ENCODE data around the gene FGD5. TPM values are rescaled to one million over a fixed set of nuclear protein-coding genes. Genes with fewer than 3 reads are reported as not detected.
A peak's percentile ranks its signal among the peaks of the same experiment; 100 is the strongest.

The FGD5 gene
- total and polyA plus RNA-seq, 7 experiments from 2014 or later, result 0.37 TPM; not detected in 6

DNA sequence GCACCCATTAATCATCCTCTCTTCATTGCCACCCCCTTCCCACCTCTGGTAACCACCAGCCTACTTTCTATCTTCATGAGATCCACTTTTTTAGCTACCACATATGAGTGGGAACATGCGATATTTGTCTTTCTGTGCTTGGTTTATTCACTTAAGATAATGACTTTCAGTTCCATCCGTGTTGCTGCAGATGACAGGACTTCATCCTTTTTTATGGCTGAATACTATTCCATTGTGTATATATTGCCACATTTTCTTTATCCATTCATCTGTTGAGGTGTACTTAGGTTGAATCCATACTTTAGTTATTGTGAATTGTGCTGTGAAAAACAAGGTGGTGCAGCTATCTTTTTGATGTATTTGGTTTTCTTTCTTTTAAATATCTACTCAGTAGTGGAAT, 75.3 kb downstream of the FGD5 start:
- Histone ChIP-seq H3K27me3 (ENCODE audit: control insufficient read depth in 2 of 2, insufficient read depth in 2 of 2, low read length in 2 of 2) (no peaks in the 10 kb centered on the region), H3K27ac (ENCODE audit: low read depth, low read length) (no peak overlapping the region), H3K4me3 (ENCODE audit: low read length) (no peak overlapping the region), H3K4me1 (ENCODE audit: control insufficient read depth in 2 of 2, insufficient read depth in 2 of 2, low read length in 2 of 2) (no peaks in the 10 kb centered on the region), H3K36me3 (ENCODE audit: control insufficient read depth in 2 of 3, insufficient read depth in 3 of 3, low read length in 3 of 3) (no peaks in the 10 kb centered on the region), H3K9me3 (ENCODE audit: control insufficient read depth in 2 of 3, low read length in 3 of 3) (no peaks in the 10 kb centered on the region)
- no peak for ATAC-seq
- no peaks in the 10 kb centered on the region for H3K36me3 Mint-ChIP-seq
- H3K4me1 Mint-ChIP-seq, result peaks cover 0 to 10% (median 0%) of the 10 kb centered on the region in 7 donors
- CTCF ChIA-PET, result interaction anchor here (1.7 kb wide), 1 partner anchor 9 kb away, joined by 7 read pairs; no protein-coding TSS in a partner anchor
- no peak for DNase-seq
- H3K4me3 Mint-ChIP-seq, result no peak overlapping the region
- peaks cover 0 to 42% (median 0%) of the 10 kb centered on the region in 5 donors for H3K27me3 Mint-ChIP-seq
- no peak overlapping the region for H3K27ac Mint-ChIP-seq
- intact Hi-C loops (cut with micrococcal nuclease), result no loop called here
- H3K9me3 Mint-ChIP-seq, result peaks cover 0 to 2% (median 0%) of the 10 kb centered on the region in 11 donors
- POLR2A ChIA-PET, result interaction anchor here (1.1 kb wide), 1 partner anchor 10 kb away, joined by 3 read pairs; no protein-coding TSS in a partner anchor

DNA sequence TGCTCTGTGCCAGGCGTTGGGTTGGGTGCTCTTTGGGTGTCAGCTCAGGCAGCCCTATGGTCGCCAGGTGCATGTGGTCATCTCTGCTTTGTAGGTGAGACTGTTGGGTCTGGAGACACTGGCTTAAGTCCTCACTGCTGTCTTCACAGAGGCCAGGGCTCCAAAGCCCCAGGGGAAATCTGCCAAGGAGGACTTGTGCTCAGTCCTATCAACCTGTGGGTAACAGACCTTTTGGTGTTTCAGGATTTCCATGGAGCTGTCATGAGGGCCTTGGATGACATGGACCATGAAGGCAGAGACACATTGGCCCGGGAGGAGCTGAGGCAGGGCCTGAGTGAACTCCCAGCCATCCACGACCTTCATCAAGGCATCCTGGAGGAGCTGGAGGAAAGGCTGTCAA, 78.5 kb downstream of the FGD5 start:
- ATAC-seq, result no peak
- H3K4me1 ChIP-seq (ENCODE audit: control insufficient read depth in 2 of 2, insufficient read depth in 2 of 2, low read length in 2 of 2), result no peaks in the 10 kb centered on the region
- no peaks in the 10 kb centered on the region for H3K36me3 ChIP-seq (ENCODE audit: control insufficient read depth in 2 of 3, insufficient read depth in 3 of 3, low read length in 3 of 3)
- no peak for DNase-seq
- H3K4me3 ChIP-seq (ENCODE audit: low read length), result no peak overlapping the region
- Mint-ChIP-seq H3K27ac (peak overlapping the region in 1 of 9 donors; percentile 20), H3K4me3 (no peak overlapping the region), H3K4me1 (peaks cover 0 to 5% (median 0%) of the 10 kb centered on the region in 7 donors), H3K36me3 (no peaks in the 10 kb centered on the region), H3K27me3 (peaks cover 0 to 35% (median 6%) of the 10 kb centered on the region in 5 donors), H3K9me3 (peaks cover 0 to 2% (median 0%) of the 10 kb centered on the region in 11 donors)
- no peaks in the 10 kb centered on the region for H3K27me3 ChIP-seq (ENCODE audit: control insufficient read depth in 2 of 2, insufficient read depth in 2 of 2, low read length in 2 of 2)
- H3K9me3 ChIP-seq (ENCODE audit: control insufficient read depth in 2 of 3, low read length in 3 of 3), result no peaks in the 10 kb centered on the region
- ChIA-PET POLR2A (interaction anchor here (1.0 kb wide), 1 partner anchor 22 kb away, joined by 3 read pairs; no protein-coding TSS in a partner anchor), CTCF (interaction anchor here (0.7 to 1.4 kb wide), 3 partner anchors 15 to 246 kb away, joined by 3 to 6 read pairs (median 3); partner anchors contain the start of gene CCDC174)
- intact Hi-C loops (cut with micrococcal nuclease), result no loop called here
- no peak overlapping the region for H3K27ac ChIP-seq (ENCODE audit: low read depth, low read length)

DNA sequence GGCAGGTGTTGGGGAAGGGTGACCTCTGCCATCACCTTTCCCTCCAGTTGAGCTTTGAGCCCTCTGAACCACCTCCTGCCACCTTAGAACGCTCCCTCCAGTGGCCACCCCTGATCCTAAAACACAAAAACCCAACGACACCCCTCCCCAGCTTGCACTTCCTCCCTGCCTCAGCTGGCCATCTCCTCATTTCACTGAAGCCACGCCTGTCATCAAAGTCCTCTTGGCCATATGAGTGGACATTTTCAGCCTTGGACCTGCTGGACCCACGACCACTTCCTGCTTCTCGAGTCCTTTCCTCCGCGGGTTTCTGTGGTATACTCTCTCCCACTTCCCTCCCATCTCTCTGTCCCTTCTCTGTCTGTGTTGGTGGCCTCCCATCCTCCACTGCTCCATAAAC, 80.2 kb downstream of the FGD5 start:
- Histone ChIP-seq H3K27me3 (ENCODE audit: control insufficient read depth in 2 of 2, insufficient read depth in 2 of 2, low read length in 2 of 2) (no peaks in the 10 kb centered on the region), H3K36me3 (ENCODE audit: control insufficient read depth in 2 of 3, insufficient read depth in 3 of 3, low read length in 3 of 3) (no peaks in the 10 kb centered on the region), H3K4me3 (ENCODE audit: low read length) (no peak overlapping the region), H3K4me1 (ENCODE audit: control insufficient read depth in 2 of 2, insufficient read depth in 2 of 2, low read length in 2 of 2) (no peaks in the 10 kb centered on the region), H3K27ac (ENCODE audit: low read depth, low read length) (no peak overlapping the region), H3K9me3 (ENCODE audit: control insufficient read depth in 2 of 3, low read length in 3 of 3) (no peaks in the 10 kb centered on the region)
- Mint-ChIP-seq H3K27me3 (peaks cover 0 to 36% (median 6%) of the 10 kb centered on the region in 5 donors), H3K36me3 (no peaks in the 10 kb centered on the region), H3K4me3 (no peak overlapping the region), H3K4me1 (peaks cover 0 to 5% (median 0%) of the 10 kb centered on the region in 7 donors), H3K27ac (peak overlapping the region in 1 of 9 donors; percentile 86), H3K9me3 (peaks cover 0 to 2% (median 0%) of the 10 kb centered on the region in 11 donors)
- intact Hi-C loops (cut with micrococcal nuclease), result loop anchor here in 1 of 2 donors (2.0 kb wide), 1 partner anchor 16 kb away; no protein-coding TSS in a partner anchor
- no peak for ATAC-seq
- CTCF ChIA-PET, result interaction anchor here (1.5 kb wide), 1 partner anchor 17 kb away, joined by 4 read pairs; no protein-coding TSS in a partner anchor
- POLR2A ChIA-PET, result interaction anchor here (0.6 to 1.2 kb wide), 4 partner anchors 10 to 141 kb away, joined by 3 to 5 read pairs (median 3); no protein-coding TSS in a partner anchor
- DNase-seq, result no peak

DNA sequence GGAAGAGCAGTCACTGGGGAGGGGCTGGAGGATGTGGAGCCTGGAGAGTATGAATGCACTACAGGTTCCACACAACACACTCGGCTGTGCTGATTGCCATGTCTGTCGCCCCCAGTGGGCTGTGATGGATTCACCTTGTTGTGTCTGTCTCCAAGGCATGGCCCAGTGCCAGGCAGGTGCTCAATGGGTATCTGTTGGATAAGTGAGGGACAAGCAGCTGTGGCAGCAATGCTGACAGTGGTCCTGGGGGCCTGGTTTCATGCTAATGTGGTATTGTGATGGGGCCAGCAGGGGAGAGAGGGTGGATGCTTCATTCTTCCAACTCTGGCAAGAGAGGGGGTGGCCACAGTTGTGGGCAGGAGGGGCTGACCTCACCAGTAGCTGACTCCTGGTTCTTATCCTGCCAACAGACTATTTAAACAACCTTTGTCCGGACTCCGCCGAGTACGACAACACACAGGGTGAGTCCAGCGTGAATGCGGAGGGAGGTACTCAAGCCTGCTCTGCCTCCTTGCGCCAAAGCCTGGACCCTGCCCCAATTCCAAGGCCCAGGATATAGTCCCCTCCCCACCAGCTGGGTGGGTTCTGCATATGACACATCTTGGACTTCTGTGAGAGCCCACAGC, 81.3 kb downstream of the FGD5 start:
- POLR2A ChIA-PET, result interaction anchor here (1.0 to 1.2 kb wide), 2 partner anchors 14 to 18 kb away, joined by 3 to 5 read pairs; no protein-coding TSS in a partner anchor
- Mint-ChIP-seq H3K4me3 (no peak overlapping the region), H3K9me3 (peaks cover 0 to 3% (median 2%) of the 10 kb centered on the region in 11 donors), H3K27me3 (peaks cover 0 to 39% (median 6%) of the 10 kb centered on the region in 5 donors), H3K4me1 (peaks cover 0 to 5% (median 0%) of the 10 kb centered on the region in 7 donors), H3K36me3 (peaks cover 0 to 2% (median 2%) of the 10 kb centered on the region in 5 donors), H3K27ac (no peak overlapping the region)
- H3K36me3 ChIP-seq (ENCODE audit: control insufficient read depth in 2 of 3, insufficient read depth in 3 of 3, low read length in 3 of 3), result no peaks in the 10 kb centered on the region
- no peaks in the 10 kb centered on the region for H3K9me3 ChIP-seq (ENCODE audit: control insufficient read depth in 2 of 3, low read length in 3 of 3)
- CTCF ChIA-PET, result interaction anchor here (1.3 to 1.5 kb wide), 2 partner anchors 16 to 21 kb away, joined by 3 to 4 read pairs; no protein-coding TSS in a partner anchor
- no peaks in the 10 kb centered on the region for H3K4me1 ChIP-seq (ENCODE audit: control insufficient read depth in 2 of 2, insufficient read depth in 2 of 2, low read length in 2 of 2)
- DNase-seq, result no peak
- H3K27ac ChIP-seq (ENCODE audit: low read depth, low read length), result no peak overlapping the region
- intact Hi-C loops (cut with micrococcal nuclease), result loop anchor here in 1 of 2 donors (2.0 kb wide), 1 partner anchor 17 kb away; no protein-coding TSS in a partner anchor
- no peak overlapping the region for H3K4me3 ChIP-seq (ENCODE audit: low read length)
- no peaks in the 10 kb centered on the region for H3K27me3 ChIP-seq (ENCODE audit: control insufficient read depth in 2 of 2, insufficient read depth in 2 of 2, low read length in 2 of 2)
- no peak for ATAC-seq

DNA sequence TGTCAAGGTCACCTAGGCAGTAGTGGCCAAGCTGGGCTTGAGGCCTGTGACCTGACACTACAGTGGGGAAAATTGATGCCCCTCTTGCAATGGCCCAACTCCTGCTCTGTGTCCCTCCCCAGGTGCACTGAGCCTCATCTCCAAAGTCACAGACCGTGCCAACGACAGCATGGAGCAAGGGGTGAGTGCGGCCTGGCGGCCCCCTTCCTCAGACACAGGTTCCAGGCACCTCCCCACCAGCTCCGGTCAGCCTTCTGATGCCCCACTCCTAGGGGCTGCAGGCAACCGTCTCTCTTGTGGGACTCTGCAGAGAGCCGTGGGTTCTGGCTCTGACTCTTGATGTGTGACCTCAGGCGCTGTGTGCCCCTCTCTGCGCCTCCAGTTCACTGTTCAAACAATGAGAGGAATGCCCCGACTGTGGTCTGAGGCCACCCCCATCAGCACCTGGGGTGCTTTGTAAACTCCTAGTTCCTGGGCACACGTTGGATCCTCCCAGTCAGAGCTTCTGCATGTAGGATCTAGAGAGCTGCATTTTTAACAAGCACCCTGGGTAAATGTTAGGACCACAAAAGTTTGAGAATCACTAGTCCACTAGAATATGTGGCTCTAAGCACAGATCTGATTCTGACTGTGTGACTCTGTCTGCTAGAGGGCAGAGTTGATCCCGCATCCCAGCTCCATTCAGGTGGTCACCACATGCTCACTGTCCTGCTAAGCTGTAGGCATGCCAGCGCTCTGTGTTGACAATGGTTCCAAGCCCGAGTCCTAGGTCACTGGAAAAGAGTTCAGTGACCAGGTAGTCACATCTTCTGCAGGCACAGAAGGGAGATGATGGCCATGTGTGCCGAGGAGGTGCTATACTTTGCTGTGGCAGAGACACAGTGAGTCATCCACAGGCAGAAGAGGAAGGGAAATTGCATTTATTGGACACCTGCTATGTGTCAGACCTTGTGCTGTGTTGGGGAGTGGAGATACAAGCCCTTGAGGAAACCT, 82.4 kb downstream of the FGD5 start:
- ChIA-PET CTCF (interaction anchor here (1.3 kb wide), 1 partner anchor 20 kb away, joined by 3 read pairs; no protein-coding TSS in a partner anchor), POLR2A (interaction anchor here (0.6 kb wide), 1 partner anchor 23 kb away, joined by 4 read pairs; no protein-coding TSS in a partner anchor)
- intact Hi-C loops (cut with micrococcal nuclease), result no loop called here
- Histone ChIP-seq H3K27ac (ENCODE audit: low read depth, low read length) (no peak overlapping the region), H3K9me3 (ENCODE audit: control insufficient read depth in 2 of 3, low read length in 3 of 3) (peaks cover 0 to 8% (median 0%) of the 10 kb centered on the region in 3 experiments), H3K27me3 (ENCODE audit: control insufficient read depth in 2 of 2, insufficient read depth in 2 of 2, low read length in 2 of 2) (no peaks in the 10 kb centered on the region), H3K4me1 (ENCODE audit: control insufficient read depth in 2 of 2, insufficient read depth in 2 of 2, low read length in 2 of 2) (no peaks in the 10 kb centered on the region), H3K36me3 (ENCODE audit: control insufficient read depth in 2 of 3, insufficient read depth in 3 of 3, low read length in 3 of 3) (no peaks in the 10 kb centered on the region), H3K4me3 (ENCODE audit: low read length) (no peak overlapping the region)
- H3K27ac Mint-ChIP-seq, result no peak overlapping the region
- H3K4me3 Mint-ChIP-seq, result no peak overlapping the region
- H3K27me3 Mint-ChIP-seq, result peaks cover 0 to 34% (median 6%) of the 10 kb centered on the region in 5 donors
- H3K9me3 Mint-ChIP-seq, result peaks cover 0 to 13% (median 8%) of the 10 kb centered on the region in 11 donors
- H3K36me3 Mint-ChIP-seq, result peaks cover 0 to 12% (median 8%) of the 10 kb centered on the region in 5 donors
- DNase-seq, result no peak
- no peak for ATAC-seq
- H3K4me1 Mint-ChIP-seq, result peaks cover 0 to 5% (median 0%) of the 10 kb centered on the region in 7 donors

DNA sequence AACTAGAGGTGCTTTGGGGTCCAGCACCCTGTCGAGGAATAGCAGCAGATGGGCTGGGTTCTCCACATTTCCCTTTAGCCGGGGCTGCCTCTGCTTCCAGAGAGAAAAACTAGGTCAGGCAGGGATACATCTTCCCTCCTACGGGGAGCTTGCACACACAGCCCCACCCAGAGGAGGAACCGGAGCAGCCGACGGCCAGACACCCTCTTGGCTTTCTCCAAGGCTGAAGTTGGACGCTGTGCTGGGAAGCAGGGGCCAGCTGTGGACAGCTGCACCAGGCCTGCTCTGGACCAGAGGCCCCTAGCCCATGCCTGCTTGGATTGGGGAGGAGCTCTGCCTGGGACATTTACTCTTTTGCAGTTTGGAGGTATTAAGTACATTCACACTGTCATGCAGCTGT, 84.0 kb downstream of the FGD5 start:
- no peaks in the 10 kb centered on the region for H3K4me1 ChIP-seq (ENCODE audit: control insufficient read depth in 2 of 2, insufficient read depth in 2 of 2, low read length in 2 of 2)
- Mint-ChIP-seq H3K36me3 (peaks cover 0 to 12% (median 8%) of the 10 kb centered on the region in 5 donors), H3K9me3 (peaks cover 0 to 18% (median 8%) of the 10 kb centered on the region in 11 donors), H3K4me1 (peaks cover 0 to 8% (median 0%) of the 10 kb centered on the region in 7 donors), H3K27ac (no peak overlapping the region), H3K27me3 (peaks cover 0 to 26% (median 6%) of the 10 kb centered on the region in 5 donors), H3K4me3 (no peak overlapping the region)
- ChIA-PET CTCF (interaction anchor here (1.0 kb wide), 1 partner anchor 21 kb away, joined by 3 read pairs; no protein-coding TSS in a partner anchor), POLR2A (interaction anchor here (1.3 kb wide), 1 partner anchor 16 kb away, joined by 3 read pairs; no protein-coding TSS in a partner anchor)
- H3K27me3 ChIP-seq (ENCODE audit: control insufficient read depth in 2 of 2, insufficient read depth in 2 of 2, low read length in 2 of 2), result no peaks in the 10 kb centered on the region
- no peak overlapping the region for H3K4me3 ChIP-seq (ENCODE audit: low read length)
- no peaks in the 10 kb centered on the region for H3K36me3 ChIP-seq (ENCODE audit: control insufficient read depth in 2 of 3, insufficient read depth in 3 of 3, low read length in 3 of 3)
- H3K9me3 ChIP-seq (ENCODE audit: control insufficient read depth in 2 of 3, low read length in 3 of 3), result peaks cover 0 to 8% (median 0%) of the 10 kb centered on the region in 3 experiments
- intact Hi-C loops (cut with micrococcal nuclease), result no loop called here
- DNase-seq (no peak), ATAC-seq (no peak)
- no peak overlapping the region for H3K27ac ChIP-seq (ENCODE audit: low read depth, low read length)
